Urothelium cell line (cell line): ENCODE results near the gene SRRM4.
A peak's percentile ranks its signal among the peaks of the same experiment; 100 is the strongest.

Experiments
- DNase-seq: peaks from one replicate; pipeline ENCODE4 v3.0.0; 2011; ENCODE audit warnings: low spot score, mixed read lengths
- FAIRE-seq: peaks from 2 replicates; lab custom pipeline; 2011; peaks lifted over from hg19 to GRCh38; lab: Jason Lieb, UNC

SRRM4 gene

GRCh38 chr12:119114294-119114693 lies 133.0 kb downstream of the SRRM4 start:
- no peak for DNase-seq

GRCh38 chr12:119115296-119115905 lies 134.1 kb downstream of the SRRM4 start:
- DNase-seq (peak; percentile 63), FAIRE-seq (no peak)

More at GRCh38 chr12:119114294-119114693, 133.0 kb downstream of the SRRM4 start:
- FAIRE-seq: no peak

GRCh38 chr12:119117936-119118335 lies 136.6 kb downstream of the SRRM4 start:
- FAIRE-seq: no peak
- DNase-seq: no peak

GRCh38 chr12:119118625-119119024 lies 137.3 kb downstream of the SRRM4 start:
- FAIRE-seq (no peak), DNase-seq (no peak)

- DNase-seq (no peak), FAIRE-seq (no peak)
Observed at GRCh38 chr12:119122047-119122446, 140.7 kb downstream of the SRRM4 start.

- no peak for FAIRE-seq
Observed at GRCh38 chr12:119122751-119123150, 141.4 kb downstream of the SRRM4 start.

GRCh38 chr12:119128527-119128926 lies 147.2 kb downstream of the SRRM4 start:
- DNase-seq (no peak), FAIRE-seq (no peak)

More at GRCh38 chr12:119122751-119123150, 141.4 kb downstream of the SRRM4 start:
- DNase-seq: no peak

GRCh38 chr12:119129827-119130434 lies 148.6 kb downstream of the SRRM4 start:
- FAIRE-seq (no peak), DNase-seq (no peak)

GRCh38 chr12:119130523-119130922 lies 149.2 kb downstream of the SRRM4 start:
- DNase-seq (no peak), FAIRE-seq (no peak)

- no peak for DNase-seq
- no peak for FAIRE-seq
Observed at GRCh38 chr12:119134284-119135072, 153.1 kb downstream of the SRRM4 start.

- FAIRE-seq: no peak
- no peak for DNase-seq
Observed at GRCh38 chr12:119136811-119137410, 155.6 kb downstream of the SRRM4 start.

GRCh38 chr12:119139448-119139847 lies 158.1 kb downstream of the SRRM4 start:
- FAIRE-seq: no peak
- DNase-seq: no peak

GRCh38 chr12:119145367-119145766 lies 164.0 kb downstream of the SRRM4 start:
- DNase-seq: no peak
- no peak for FAIRE-seq

- FAIRE-seq: no peak
Observed at GRCh38 chr12:119147847-119148448, 166.6 kb downstream of the SRRM4 start.

GRCh38 chr12:119149270-119149669 lies 167.9 kb downstream of the SRRM4 start:
- no peak for FAIRE-seq
- DNase-seq: no peak

More at GRCh38 chr12:119147847-119148448, 166.6 kb downstream of the SRRM4 start:
- DNase-seq: peak; percentile 37

- DNase-seq: no peak
- no peak for FAIRE-seq
Observed at GRCh38 chr12:119151445-119152026, 170.2 kb downstream of the SRRM4 start.

- FAIRE-seq: no peak
- DNase-seq: no peak
Observed at GRCh38 chr12:119153477-119154434, 172.4 kb downstream of the SRRM4 start.

GRCh38 chr12:119154435-119154818 lies 173.1 kb downstream of the SRRM4 start:
- no peak for DNase-seq
- no peak for FAIRE-seq

GRCh38 chr12:119156401-119157044 lies 175.2 kb downstream of the SRRM4 start:
- DNase-seq: peak; percentile 20
- no peak for FAIRE-seq
